ENCODE data around the gene THAP11. TPM values are rescaled to one million over a fixed set of nuclear protein-coding genes. Genes with fewer than 3 reads are reported as not detected.

The THAP11 gene
- total and polyA plus RNA-seq, 2 of the 13 experiments (the other 11 are each of a cell fraction or from before 2014, with no cell fraction given): 44.2 to 53.4 TPM

DNA sequence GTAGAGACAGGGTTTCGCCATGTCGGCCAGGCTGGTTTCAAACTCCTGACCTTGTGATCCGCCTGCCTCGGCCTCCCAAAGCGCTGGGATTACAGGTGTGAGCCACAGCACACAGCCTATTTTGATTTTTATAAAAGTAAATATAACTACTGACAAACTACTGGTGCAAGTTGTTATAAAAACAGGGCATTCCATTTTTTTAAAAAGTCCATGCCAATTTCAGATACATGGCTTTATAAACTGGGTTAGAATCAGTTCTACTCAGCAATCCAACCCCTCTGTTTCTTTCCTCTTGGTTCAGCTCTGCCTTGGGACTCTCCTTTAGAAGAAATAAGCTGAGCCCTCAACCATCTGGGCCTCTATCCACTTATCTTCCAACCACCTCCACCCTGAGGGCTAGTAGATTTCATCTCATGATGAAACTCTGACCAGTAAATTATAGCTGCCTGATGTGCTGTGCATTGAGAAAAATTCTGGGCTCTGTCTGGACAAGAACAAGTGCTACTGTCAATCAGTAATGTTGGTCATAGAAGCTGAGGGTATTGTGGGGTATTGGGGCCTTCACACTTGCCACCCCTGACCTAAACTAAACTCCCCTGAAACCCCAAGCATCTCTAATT is 45.9 kb upstream of the THAP11 start:
- H3K9me3 ChIP-seq (ENCODE audit: low read length): no peaks in the 10 kb centered on the region
- DNase-seq (ENCODE audit: low spot score) (no peak), FAIRE-seq (no peak), ATAC-seq (no peak)
- ChIA-PET CTCF (ENCODE audit: low intra/inter-chr PET ratio, low total read pairs) (no interaction called here), POLR2A (interaction anchor here (0.7 kb wide), 1 partner anchor 334 kb away, joined by 3 read pairs; no protein-coding TSS in a partner anchor)
- in situ Hi-C loops (cut with HindIII; ENCODE audit: extremely low pct_ligation_motif_present, low pct_unique_long_range_greater_than_20kb): no loop called here
- H3K4me3 ChIP-seq (replicated peaks in 1 of 3; ENCODE audit: insufficient read depth in 1 of 3, low read depth in 2 of 3, low read length in 3 of 3): no peak overlapping the region
- no peak overlapping the region for H3K9ac ChIP-seq (ENCODE audit: insufficient read depth, low read depth, low read length)
- intact Hi-C loops (cut with micrococcal nuclease; ENCODE audit: unreplicated experiment): no loop called here
- no peaks in the 10 kb centered on the region for H3K27me3 ChIP-seq (ENCODE audit: control insufficient read depth in 1 of 2, insufficient read depth in 2 of 2, low read length in 2 of 2)
- H3K79me2 ChIP-seq (ENCODE audit: insufficient read depth, low read length): peaks cover 34% of the 10 kb centered on the region
- H4K20me1 ChIP-seq (ENCODE audit: insufficient read depth, low read length): peaks cover 17% of the 10 kb centered on the region
- no peak overlapping the region for H3K27ac ChIP-seq (ENCODE audit: extremely low read length, insufficient read depth, low read length)
- H3K4me2 ChIP-seq (ENCODE audit: low read depth, low read length): no peak overlapping the region
- TSS peak; percentile 21 for BruUV-seq (replicated peaks)
- H3K36me3 ChIP-seq (replicated peaks in 1 of 2; ENCODE audit: control insufficient read depth in 1 of 2, insufficient read depth in 2 of 2, low read length in 2 of 2): peaks cover 15 to 32% of the 10 kb centered on the region in 2 experiments
- no peak overlapping the region for H2AFZ ChIP-seq (ENCODE audit: low read length)
- 97% methylated on average over 5 of the region's 5 CpGs for WGBS (ENCODE audit: low lambda C conversion rate)
- H3K4me1 ChIP-seq (ENCODE audit: insufficient read depth, low read length): no peaks in the 10 kb centered on the region
- TF ChIP-seq TOPORS (CRISPR knock-in tag; IDR thresholded peaks at IDR 0.05) (no peak), TCF7 (IDR thresholded peaks at IDR 0.05; ENCODE audit: low read depth) (no peak), ZNF24 (IDR thresholded peaks at IDR 0.05) (no peak), HES4 (CRISPR knock-in tag; IDR thresholded peaks at IDR 0.05; ENCODE audit: borderline replicate concordance) (no peak), SNRNP70 (IDR thresholded peaks at IDR 0.05; ENCODE audit: low read depth, low read length) (no peak), WIZ (CRISPR knock-in tag; IDR thresholded peaks at IDR 0.05) (no peak), NFE2 (CRISPR knock-in tag; IDR thresholded peaks at IDR 0.05) (no peak), TBP (CRISPR knock-in tag; IDR thresholded peaks at IDR 0.05) (no peak), ZBTB38 (CRISPR knock-in tag; IDR thresholded peaks at IDR 0.05) (no peak), ZNF629 (CRISPR knock-in tag; conservative IDR thresholded peaks at IDR 0.05) (no peak), SRSF9 (IDR thresholded peaks at IDR 0.05; ENCODE audit: borderline replicate concordance, insufficient read depth, low read depth, low read length, poor library complexity, severe bottlenecking) (no peak), NFATC3 (CRISPR knock-in tag; IDR thresholded peaks at IDR 0.05) (no peak)
- TF ChIP-seq, protein P1, sequence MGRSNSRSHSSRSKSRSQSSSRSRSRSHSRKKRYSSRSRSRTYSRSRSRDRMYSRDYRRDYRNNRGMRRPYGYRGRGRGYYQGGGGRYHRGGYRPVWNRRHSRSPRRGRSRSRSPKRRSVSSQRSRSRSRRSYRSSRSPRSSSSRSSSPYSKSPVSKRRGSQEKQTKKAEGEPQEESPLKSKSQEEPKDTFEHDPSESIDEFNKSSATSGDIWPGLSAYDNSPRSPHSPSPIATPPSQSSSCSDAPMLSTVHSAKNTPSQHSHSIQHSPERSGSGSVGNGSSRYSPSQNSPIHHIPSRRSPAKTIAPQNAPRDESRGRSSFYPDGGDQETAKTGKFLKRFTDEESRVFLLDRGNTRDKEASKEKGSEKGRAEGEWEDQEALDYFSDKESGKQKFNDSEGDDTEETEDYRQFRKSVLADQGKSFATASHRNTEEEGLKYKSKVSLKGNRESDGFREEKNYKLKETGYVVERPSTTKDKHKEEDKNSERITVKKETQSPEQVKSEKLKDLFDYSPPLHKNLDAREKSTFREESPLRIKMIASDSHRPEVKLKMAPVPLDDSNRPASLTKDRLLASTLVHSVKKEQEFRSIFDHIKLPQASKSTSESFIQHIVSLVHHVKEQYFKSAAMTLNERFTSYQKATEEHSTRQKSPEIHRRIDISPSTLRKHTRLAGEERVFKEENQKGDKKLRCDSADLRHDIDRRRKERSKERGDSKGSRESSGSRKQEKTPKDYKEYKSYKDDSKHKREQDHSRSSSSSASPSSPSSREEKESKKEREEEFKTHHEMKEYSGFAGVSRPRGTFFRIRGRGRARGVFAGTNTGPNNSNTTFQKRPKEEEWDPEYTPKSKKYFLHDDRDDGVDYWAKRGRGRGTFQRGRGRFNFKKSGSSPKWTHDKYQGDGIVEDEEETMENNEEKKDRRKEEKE (IDR thresholded peaks at IDR 0.05): no peak
- TF ChIP-seq, protein P2, sequence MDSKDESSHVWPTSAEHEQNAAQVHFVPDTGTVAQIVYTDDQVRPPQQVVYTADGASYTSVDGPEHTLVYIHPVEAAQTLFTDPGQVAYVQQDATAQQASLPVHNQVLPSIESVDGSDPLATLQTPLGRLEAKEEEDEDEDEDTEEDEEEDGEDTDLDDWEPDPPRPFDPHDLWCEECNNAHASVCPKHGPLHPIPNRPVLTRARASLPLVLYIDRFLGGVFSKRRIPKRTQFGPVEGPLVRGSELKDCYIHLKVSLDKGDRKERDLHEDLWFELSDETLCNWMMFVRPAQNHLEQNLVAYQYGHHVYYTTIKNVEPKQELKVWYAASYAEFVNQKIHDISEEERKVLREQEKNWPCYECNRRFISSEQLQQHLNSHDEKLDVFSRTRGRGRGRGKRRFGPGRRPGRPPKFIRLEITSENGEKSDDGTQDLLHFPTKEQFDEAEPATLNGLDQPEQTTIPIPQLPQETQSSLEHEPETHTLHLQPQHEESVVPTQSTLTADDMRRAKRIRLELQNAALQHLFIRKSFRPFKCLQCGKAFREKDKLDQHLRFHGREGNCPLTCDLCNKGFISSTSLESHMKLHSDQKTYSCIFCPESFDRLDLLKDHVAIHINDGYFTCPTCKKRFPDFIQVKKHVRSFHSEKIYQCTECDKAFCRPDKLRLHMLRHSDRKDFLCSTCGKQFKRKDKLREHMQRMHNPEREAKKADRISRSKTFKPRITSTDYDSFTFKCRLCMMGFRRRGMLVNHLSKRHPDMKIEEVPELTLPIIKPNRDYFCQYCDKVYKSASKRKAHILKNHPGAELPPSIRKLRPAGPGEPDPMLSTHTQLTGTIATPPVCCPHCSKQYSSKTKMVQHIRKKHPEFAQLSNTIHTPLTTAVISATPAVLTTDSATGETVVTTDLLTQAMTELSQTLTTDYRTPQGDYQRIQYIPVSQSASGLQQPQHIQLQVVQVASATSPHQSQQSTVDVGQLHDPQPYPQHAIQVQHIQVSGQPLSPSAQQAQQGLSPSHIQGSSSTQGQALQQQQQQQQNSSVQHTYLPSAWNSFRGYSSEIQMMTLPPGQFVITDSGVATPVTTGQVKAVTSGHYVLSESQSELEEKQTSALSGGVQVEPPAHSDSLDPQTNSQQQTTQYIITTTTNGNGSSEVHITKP (CRISPR knock-in tag; IDR thresholded peaks at IDR 0.05; ENCODE audit: low read depth): no peak
- TF ChIP-seq, protein P3, sequence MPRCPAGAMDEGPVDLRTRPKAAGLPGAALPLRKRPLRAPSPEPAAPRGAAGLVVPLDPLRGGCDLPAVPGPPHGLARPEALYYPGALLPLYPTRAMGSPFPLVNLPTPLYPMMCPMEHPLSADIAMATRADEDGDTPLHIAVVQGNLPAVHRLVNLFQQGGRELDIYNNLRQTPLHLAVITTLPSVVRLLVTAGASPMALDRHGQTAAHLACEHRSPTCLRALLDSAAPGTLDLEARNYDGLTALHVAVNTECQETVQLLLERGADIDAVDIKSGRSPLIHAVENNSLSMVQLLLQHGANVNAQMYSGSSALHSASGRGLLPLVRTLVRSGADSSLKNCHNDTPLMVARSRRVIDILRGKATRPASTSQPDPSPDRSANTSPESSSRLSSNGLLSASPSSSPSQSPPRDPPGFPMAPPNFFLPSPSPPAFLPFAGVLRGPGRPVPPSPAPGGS (CRISPR knock-in tag; IDR thresholded peaks at IDR 0.05): no peak
- TF ChIP-seq, protein P4, sequence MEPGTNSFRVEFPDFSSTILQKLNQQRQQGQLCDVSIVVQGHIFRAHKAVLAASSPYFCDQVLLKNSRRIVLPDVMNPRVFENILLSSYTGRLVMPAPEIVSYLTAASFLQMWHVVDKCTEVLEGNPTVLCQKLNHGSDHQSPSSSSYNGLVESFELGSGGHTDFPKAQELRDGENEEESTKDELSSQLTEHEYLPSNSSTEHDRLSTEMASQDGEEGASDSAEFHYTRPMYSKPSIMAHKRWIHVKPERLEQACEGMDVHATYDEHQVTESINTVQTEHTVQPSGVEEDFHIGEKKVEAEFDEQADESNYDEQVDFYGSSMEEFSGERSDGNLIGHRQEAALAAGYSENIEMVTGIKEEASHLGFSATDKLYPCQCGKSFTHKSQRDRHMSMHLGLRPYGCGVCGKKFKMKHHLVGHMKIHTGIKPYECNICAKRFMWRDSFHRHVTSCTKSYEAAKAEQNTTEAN (CRISPR knock-in tag; conservative IDR thresholded peaks at IDR 0.05): no peak

Measured in HepG2 (cell line).